Measurements from ENCODE around the gene SLC33A1.
A peak's percentile ranks its signal among the peaks of the same experiment; 100 is the strongest.
"Not testable (repeated sequence)": the region's sequence is repeated elsewhere in the genome, so short reads cannot be mapped to it uniquely, and the experiment has no call there.

The SLC33A1 gene

DNA sequence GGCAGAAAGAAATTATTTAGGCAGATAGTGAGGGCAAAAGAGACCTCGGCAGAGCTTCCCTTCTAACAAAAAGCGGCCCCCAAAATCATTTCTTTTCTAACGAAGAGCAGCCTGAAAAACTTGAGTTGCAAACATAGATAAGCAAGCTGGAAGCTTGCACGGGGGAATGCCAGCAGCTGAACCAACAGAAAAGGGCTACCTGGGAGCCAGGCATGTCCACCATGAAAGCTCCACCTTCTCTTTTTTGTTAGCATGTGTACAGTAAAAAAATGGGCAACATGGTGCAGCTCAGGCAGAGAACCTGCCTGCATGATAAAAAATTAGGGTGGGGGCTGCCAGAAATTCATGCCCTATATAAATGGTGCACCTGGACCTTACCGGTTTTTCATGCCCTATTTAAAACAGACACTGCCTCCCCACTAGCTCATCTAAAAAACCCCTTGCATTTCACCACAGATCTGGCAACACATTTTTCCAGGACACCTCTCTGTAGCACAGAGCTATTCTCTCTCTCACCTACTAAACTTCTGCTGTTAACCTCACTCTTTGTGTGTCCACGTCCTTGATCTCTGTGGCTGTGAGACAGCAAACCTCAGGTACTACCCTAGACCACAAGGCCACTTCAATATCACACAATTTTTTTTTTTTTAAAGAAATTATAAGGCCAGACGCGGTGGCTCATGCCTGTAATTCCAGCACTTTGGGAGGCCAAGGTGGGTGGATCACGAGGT, 18.7 kb downstream of the SLC33A1 start:
- no peaks in the 10 kb centered on the region for H3K27me3 ChIP-seq (ENCODE audit: control insufficient read depth, insufficient read depth, low read length, poor library complexity, severe bottlenecking)
- H3K36me3 ChIP-seq (ENCODE audit: control insufficient read depth, insufficient read depth, low read length) = no peaks in the 10 kb centered on the region
- 85 to 90% methylated on average over 9 of the region's 9 CpGs for WGBS, 2 experiments
- H3K4me1 ChIP-seq (ENCODE audit: control insufficient read depth, insufficient read depth, low read length) = no peaks in the 10 kb centered on the region
- no peak overlapping the region for H3K27ac ChIP-seq (ENCODE audit: insufficient read depth, low read depth, low read length, poor library complexity, severe bottlenecking)
- H3K4me3 ChIP-seq (ENCODE audit: insufficient read depth, low read depth, low read length) = no peak overlapping the region
- no peaks in the 10 kb centered on the region for H3K9me3 ChIP-seq (ENCODE audit: control insufficient read depth, low read length)

DNA sequence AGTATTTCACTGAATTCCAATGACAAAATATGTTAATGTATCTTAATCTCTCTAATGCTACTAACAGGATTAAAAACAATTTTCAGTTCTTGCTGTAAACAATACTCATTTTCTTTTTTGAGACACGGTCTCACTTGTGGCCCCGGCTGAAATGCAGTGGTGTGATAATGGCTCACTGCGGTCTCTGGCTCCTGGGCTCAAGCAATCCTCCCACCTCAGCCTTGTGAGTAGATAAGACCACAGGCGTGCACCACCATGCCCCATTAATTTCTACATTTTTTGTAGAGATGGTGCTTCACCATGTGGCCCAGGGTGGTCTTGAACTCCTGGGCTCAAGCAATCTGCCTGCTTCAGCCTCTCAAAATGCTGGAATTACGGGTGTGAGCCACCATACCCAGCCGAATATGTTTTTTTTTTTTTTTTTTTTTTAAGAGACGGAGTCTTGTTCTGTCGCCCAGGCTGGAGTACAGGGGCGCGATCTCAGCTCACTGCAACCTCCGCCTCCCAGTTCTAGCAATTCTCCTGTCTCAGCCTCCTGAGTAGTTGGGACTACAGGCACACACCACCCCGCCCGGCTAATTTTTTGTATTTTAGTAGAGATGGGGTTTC, 25.6 kb downstream of the SLC33A1 start:
- WGBS, 2 experiments = 92 to 95% methylated on average over 13 of the region's 13 CpGs
- H3K36me3 ChIP-seq (ENCODE audit: control insufficient read depth, insufficient read depth, low read length); H3K27me3 ChIP-seq (ENCODE audit: control insufficient read depth, insufficient read depth, low read length, poor library complexity, severe bottlenecking); H3K27ac ChIP-seq (ENCODE audit: insufficient read depth, low read depth, low read length, poor library complexity, severe bottlenecking); H3K4me1 ChIP-seq (ENCODE audit: control insufficient read depth, insufficient read depth, low read length); H3K9me3 ChIP-seq (ENCODE audit: control insufficient read depth, low read length); H3K4me3 ChIP-seq (ENCODE audit: insufficient read depth, low read depth, low read length): not testable (repeated sequence)

DNA sequence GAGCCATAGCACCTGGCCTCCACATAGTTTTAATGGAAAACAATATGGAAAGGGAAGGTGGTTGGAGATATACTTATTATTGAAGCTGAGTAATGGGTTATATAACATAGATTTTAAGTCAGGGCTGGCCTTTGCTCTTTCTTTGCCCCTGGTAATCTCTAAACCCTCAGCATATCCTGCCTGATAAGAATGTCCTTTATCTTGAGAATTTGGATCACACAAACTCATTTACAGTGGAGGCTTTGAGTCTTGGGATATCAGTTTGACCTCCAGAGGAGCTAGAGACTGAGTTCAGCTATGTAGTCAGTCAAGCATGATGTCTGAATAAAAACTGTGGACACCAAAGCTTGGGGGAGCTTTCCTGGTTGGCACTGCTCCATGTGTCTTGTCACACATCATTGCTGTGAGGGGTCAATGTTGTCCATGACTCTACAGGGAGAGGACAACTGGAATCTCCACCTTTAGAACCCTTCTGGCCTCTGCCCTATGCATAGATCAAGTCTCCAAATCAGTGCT, 39.1 kb downstream of the SLC33A1 start:
- H3K9me3 ChIP-seq (ENCODE audit: control insufficient read depth, low read length) = no peaks in the 10 kb centered on the region
- H3K27ac ChIP-seq (ENCODE audit: insufficient read depth, low read depth, low read length, poor library complexity, severe bottlenecking) = no peak overlapping the region
- no peaks in the 10 kb centered on the region for H3K27me3 ChIP-seq (ENCODE audit: control insufficient read depth, insufficient read depth, low read length, poor library complexity, severe bottlenecking)
- no peak overlapping the region for H3K4me3 ChIP-seq (ENCODE audit: insufficient read depth, low read depth, low read length)
- no peaks in the 10 kb centered on the region for H3K36me3 ChIP-seq (ENCODE audit: control insufficient read depth, insufficient read depth, low read length)
- no peaks in the 10 kb centered on the region for H3K4me1 ChIP-seq (ENCODE audit: control insufficient read depth, insufficient read depth, low read length)

- H3K36me3 ChIP-seq (ENCODE audit: control insufficient read depth, insufficient read depth, low read length); H3K27me3 ChIP-seq (ENCODE audit: control insufficient read depth, insufficient read depth, low read length, poor library complexity, severe bottlenecking); H3K4me1 ChIP-seq (ENCODE audit: control insufficient read depth, insufficient read depth, low read length); H3K27ac ChIP-seq (ENCODE audit: insufficient read depth, low read depth, low read length, poor library complexity, severe bottlenecking); H3K4me3 ChIP-seq (ENCODE audit: insufficient read depth, low read depth, low read length); H3K9me3 ChIP-seq (ENCODE audit: control insufficient read depth, low read length): not testable (repeated sequence)
Observed at GRCh38 chr3:155813224-155813623, 41.0 kb downstream of the SLC33A1 start.

DNA sequence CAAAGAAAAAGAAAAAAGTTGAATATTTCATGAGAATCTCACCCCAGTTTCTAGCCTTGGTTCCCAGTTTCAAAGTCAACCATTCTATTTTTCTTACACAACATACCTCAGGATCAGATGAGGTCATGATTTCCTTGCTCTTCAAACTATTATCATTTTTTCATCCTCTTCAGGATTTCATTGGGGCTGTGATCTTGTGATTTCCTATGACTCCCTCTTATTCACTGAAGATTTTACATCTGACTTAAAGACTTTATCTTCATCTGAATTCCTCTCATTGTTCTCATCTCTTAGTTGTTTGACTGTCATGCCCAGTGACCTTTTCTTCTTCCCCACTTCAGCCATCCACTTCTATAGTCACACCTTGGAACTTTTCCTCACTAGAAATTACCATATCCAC, 45.0 kb downstream of the SLC33A1 start:
- no peaks in the 10 kb centered on the region for H3K4me1 ChIP-seq (ENCODE audit: control insufficient read depth, insufficient read depth, low read length)
- no peaks in the 10 kb centered on the region for H3K9me3 ChIP-seq (ENCODE audit: control insufficient read depth, low read length)
- no peak overlapping the region for H3K27ac ChIP-seq (ENCODE audit: insufficient read depth, low read depth, low read length, poor library complexity, severe bottlenecking)
- no peak overlapping the region for H3K4me3 ChIP-seq (ENCODE audit: insufficient read depth, low read depth, low read length)
- no peaks in the 10 kb centered on the region for H3K27me3 ChIP-seq (ENCODE audit: control insufficient read depth, insufficient read depth, low read length, poor library complexity, severe bottlenecking)
- no peaks in the 10 kb centered on the region for H3K36me3 ChIP-seq (ENCODE audit: control insufficient read depth, insufficient read depth, low read length)

DNA sequence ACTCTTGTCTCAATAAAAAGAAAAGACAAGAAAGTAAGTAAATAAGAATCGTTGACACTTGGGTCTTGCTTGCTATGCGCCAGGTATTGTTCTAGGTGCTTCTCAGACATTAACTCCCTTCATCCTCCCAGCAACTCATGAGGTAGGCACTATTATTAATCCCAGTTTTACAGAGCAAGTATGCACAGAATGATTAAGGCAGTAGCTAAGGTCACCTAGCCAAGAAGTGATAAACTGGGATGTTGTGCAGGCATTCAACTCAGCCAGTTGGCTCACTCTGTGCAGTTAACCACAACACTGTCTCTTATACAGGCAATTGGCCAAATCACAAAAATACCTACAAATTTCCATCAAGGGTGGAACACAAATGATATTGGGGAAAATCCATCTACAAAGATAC, 46.4 kb downstream of the SLC33A1 start:
- H3K27me3 ChIP-seq (ENCODE audit: control insufficient read depth, insufficient read depth, low read length, poor library complexity, severe bottlenecking) = no peaks in the 10 kb centered on the region
- no peaks in the 10 kb centered on the region for H3K36me3 ChIP-seq (ENCODE audit: control insufficient read depth, insufficient read depth, low read length)
- no peaks in the 10 kb centered on the region for H3K9me3 ChIP-seq (ENCODE audit: control insufficient read depth, low read length)
- H3K27ac ChIP-seq (ENCODE audit: insufficient read depth, low read depth, low read length, poor library complexity, severe bottlenecking) = no peak overlapping the region
- WGBS, 2 experiments = 89 to 93% methylated on average over 2 of the region's 2 CpGs
- H3K4me3 ChIP-seq (ENCODE audit: insufficient read depth, low read depth, low read length) = no peak overlapping the region
- no peaks in the 10 kb centered on the region for H3K4me1 ChIP-seq (ENCODE audit: control insufficient read depth, insufficient read depth, low read length)

DNA sequence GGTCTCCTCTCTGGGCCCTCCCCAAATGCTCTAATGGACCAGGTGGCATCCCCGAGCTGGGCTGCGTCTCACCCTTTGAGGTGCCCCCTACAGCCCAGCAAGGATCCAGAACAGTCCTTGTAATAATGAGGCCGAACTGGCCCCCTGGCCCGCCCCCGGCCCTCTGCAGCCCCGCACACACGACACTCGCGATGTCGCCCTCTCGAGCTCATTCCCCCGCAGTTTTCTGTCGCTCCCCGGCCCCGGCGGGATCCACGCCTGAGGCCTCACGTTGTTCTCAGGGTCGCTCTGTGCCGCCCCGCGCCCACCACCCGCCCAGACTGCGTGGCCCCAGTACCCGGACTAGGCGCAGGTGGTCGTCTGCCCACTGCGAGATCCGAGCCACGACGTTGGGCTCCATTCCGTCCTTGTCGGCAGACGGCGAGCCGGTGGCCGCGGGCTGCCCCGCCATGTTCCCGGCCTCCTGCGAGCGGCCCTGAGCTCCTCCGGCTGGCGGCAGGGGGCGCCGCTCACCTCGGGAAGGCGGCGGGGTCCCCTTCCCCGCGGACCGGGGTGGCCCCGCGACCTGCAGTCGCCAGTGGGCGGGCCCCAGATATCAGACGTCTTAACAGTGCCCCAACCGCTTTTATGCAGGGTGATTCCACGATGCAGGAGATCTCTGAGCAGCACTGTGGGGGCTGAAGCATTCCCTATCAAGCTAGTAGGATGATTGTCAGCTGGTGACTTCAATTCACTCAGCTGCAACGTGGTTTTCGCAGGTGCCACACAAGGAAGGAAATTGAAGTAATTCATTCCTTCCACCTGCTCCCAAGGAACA, 48.2 kb downstream of the SLC33A1 start, which contains the start of gene C3orf33:
Gene C3orf33, minus strand, starts transcription at position 477 of the 817 bp plus-strand sequence. Its CDS starts 26 bp downstream, at position 451.
- 1 to 2% methylated on average over 61 of the region's 61 CpGs for WGBS, 2 experiments

GRCh38 chr3:155805204-155805801, 48.9 kb downstream of the SLC33A1 start:
- peak overlapping the region; percentile 58 for H3K4me3 ChIP-seq (ENCODE audit: insufficient read depth, low read depth, low read length)
- H3K36me3 ChIP-seq (ENCODE audit: control insufficient read depth, insufficient read depth, low read length) = no peaks in the 10 kb centered on the region
- no peaks in the 10 kb centered on the region for H3K9me3 ChIP-seq (ENCODE audit: control insufficient read depth, low read length)
- 74% methylated on average over 14 to 15 of the region's 15 CpGs for WGBS, 2 experiments
- no peaks in the 10 kb centered on the region for H3K27me3 ChIP-seq (ENCODE audit: control insufficient read depth, insufficient read depth, low read length, poor library complexity, severe bottlenecking)
- H3K27ac ChIP-seq (ENCODE audit: insufficient read depth, low read depth, low read length, poor library complexity, severe bottlenecking) = no peak overlapping the region
- H3K4me1 ChIP-seq (ENCODE audit: control insufficient read depth, insufficient read depth, low read length) = no peaks in the 10 kb centered on the region

More for the DNA sequence above, 48.2 kb downstream of the SLC33A1 start, which contains the start of gene C3orf33:
- Histone ChIP-seq H3K4me1 (ENCODE audit: control insufficient read depth, insufficient read depth, low read length) (no peaks in the 10 kb centered on the region), H3K4me3 (ENCODE audit: insufficient read depth, low read depth, low read length) (peak within 1 kb of the TSS; percentile 58), H3K9me3 (ENCODE audit: control insufficient read depth, low read length) (no peaks in the 10 kb centered on the region), H3K36me3 (ENCODE audit: control insufficient read depth, insufficient read depth, low read length) (no peaks in the 10 kb centered on the region), H3K27me3 (ENCODE audit: control insufficient read depth, insufficient read depth, low read length, poor library complexity, severe bottlenecking) (no peaks in the 10 kb centered on the region), H3K27ac (ENCODE audit: insufficient read depth, low read depth, low read length, poor library complexity, severe bottlenecking) (no peak within 1 kb of the TSS)

DNA sequence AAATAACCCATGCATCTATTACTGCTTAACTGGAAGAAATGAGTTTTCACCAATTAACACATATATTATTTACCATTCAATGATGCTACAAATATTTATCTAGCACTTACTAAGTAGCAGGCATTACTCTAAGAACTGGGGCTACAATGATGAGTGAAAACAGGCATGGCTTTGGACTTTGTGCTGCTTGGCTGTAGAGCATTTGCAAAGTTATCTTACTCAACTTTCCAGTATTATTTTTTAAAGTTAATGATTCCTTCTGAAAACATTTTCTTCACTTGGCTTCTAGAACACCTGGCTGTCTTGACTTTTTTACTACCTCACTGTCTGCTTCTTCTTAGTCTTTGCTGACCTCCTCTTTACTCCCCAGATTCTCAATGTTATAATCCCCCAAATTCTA, 49.9 kb downstream of the SLC33A1 start:
- Histone ChIP-seq H3K36me3 (ENCODE audit: control insufficient read depth, insufficient read depth, low read length) (no peaks in the 10 kb centered on the region), H3K27ac (ENCODE audit: insufficient read depth, low read depth, low read length, poor library complexity, severe bottlenecking) (no peak overlapping the region), H3K4me1 (ENCODE audit: control insufficient read depth, insufficient read depth, low read length) (no peaks in the 10 kb centered on the region), H3K4me3 (ENCODE audit: insufficient read depth, low read depth, low read length) (no peak overlapping the region), H3K9me3 (ENCODE audit: control insufficient read depth, low read length) (no peaks in the 10 kb centered on the region), H3K27me3 (ENCODE audit: control insufficient read depth, insufficient read depth, low read length, poor library complexity, severe bottlenecking) (no peaks in the 10 kb centered on the region)

DNA sequence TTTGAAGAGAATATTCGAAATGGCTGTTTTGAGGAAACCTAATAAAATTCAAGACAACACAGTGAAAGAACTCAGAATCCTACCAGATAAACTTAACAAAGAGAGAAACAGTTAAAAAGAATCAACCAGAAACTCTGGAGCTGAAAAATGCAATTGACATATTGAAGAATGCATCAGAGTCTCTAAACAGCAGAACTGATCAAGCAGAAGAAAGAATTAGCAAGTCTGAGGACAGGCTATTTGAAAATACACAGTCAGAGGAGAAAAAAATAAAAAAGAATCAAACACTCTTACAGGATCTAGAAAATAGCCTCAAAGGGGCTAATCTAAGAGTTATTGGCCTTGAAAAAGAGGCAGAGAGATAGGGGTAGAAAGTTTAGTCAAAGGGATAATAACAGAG, 61.7 kb downstream of the SLC33A1 start:
- no peaks in the 10 kb centered on the region for H3K36me3 ChIP-seq (ENCODE audit: control insufficient read depth, insufficient read depth, low read length)
- H3K4me3 ChIP-seq (ENCODE audit: insufficient read depth, low read depth, low read length) = no peak overlapping the region
- 63 to 100% methylated on average over 1 of the region's 1 CpG for WGBS, 2 experiments
- H3K27ac ChIP-seq (ENCODE audit: insufficient read depth, low read depth, low read length, poor library complexity, severe bottlenecking) = no peak overlapping the region
- no peaks in the 10 kb centered on the region for H3K9me3 ChIP-seq (ENCODE audit: control insufficient read depth, low read length)
- no peaks in the 10 kb centered on the region for H3K4me1 ChIP-seq (ENCODE audit: control insufficient read depth, insufficient read depth, low read length)
- H3K27me3 ChIP-seq (ENCODE audit: control insufficient read depth, insufficient read depth, low read length, poor library complexity, severe bottlenecking) = no peaks in the 10 kb centered on the region

All from ectodermal cell (in vitro differentiated cells).